GM12865 (cell line): ENCODE results near the gene F13B.

Source experiments
- DNase-seq: peaks from one replicate; pipeline ENCODE4 v3.0.0; 2010; ENCODE audit warnings: low read depth
- H3K4me3 ChIP-seq: 2 replicates; pipeline ENCODE4 v1.5.1; 2011; ENCODE audit warnings: mild to moderate bottlenecking, low read depth, low read length, control low read depth
- CTCF ChIP-seq: IDR thresholded peaks from 2 replicates; pipeline ENCODE4 v1.5.1; 2011; ENCODE audit warnings: low read length, control low read depth, low read depth, inconsistent platforms; ENCODE audit not compliant: insufficient read depth; ENCODE audit errors: missing control alignments

F13B gene

GRCh38 chr1:197027359-197027758 is 39.7 kb downstream of the F13B start:
- no peak for TF ChIP-seq CTCF
- no peak for DNase-seq
- H3K4me3 ChIP-seq = no peak overlapping the region

- no peak overlapping the region for H3K4me3 ChIP-seq
- no peak for TF ChIP-seq CTCF
- DNase-seq = no peak
Measured at GRCh38 chr1:197024460-197024859, 42.6 kb downstream of the F13B start.

- TF ChIP-seq CTCF = no peak
- no peak for DNase-seq
Measured at GRCh38 chr1:197021716-197022115, 45.3 kb downstream of the F13B start.

GRCh38 chr1:197017558-197018146 is 49.4 kb downstream of the F13B start:
- DNase-seq = no peak
- H3K4me3 ChIP-seq = no peak overlapping the region
- no peak for TF ChIP-seq CTCF

More at GRCh38 chr1:197021716-197022115, 45.3 kb downstream of the F13B start:
- H3K4me3 ChIP-seq = no peak overlapping the region

- DNase-seq = no peak
- no peak overlapping the region for H3K4me3 ChIP-seq
- no peak for TF ChIP-seq CTCF
Measured at GRCh38 chr1:197016751-197017150, 50.3 kb downstream of the F13B start.

- no peak for TF ChIP-seq CTCF
- no peak overlapping the region for H3K4me3 ChIP-seq
Measured at GRCh38 chr1:197013234-197013633, 53.8 kb downstream of the F13B start.

GRCh38 chr1:197011614-197012013 is 55.4 kb downstream of the F13B start:
- DNase-seq = no peak
- TF ChIP-seq CTCF = no peak
- no peak overlapping the region for H3K4me3 ChIP-seq

More at GRCh38 chr1:197013234-197013633, 53.8 kb downstream of the F13B start:
- DNase-seq = no peak
